ENCODE measurements around the gene COLEC11. TPM values are rescaled to one million over a fixed set of nuclear protein-coding genes. Genes with fewer than 3 reads are reported as not detected.

COLEC11 gene
- total RNA-seq: 0.37 and 0.59 TPM in 2 replicates

DNA sequence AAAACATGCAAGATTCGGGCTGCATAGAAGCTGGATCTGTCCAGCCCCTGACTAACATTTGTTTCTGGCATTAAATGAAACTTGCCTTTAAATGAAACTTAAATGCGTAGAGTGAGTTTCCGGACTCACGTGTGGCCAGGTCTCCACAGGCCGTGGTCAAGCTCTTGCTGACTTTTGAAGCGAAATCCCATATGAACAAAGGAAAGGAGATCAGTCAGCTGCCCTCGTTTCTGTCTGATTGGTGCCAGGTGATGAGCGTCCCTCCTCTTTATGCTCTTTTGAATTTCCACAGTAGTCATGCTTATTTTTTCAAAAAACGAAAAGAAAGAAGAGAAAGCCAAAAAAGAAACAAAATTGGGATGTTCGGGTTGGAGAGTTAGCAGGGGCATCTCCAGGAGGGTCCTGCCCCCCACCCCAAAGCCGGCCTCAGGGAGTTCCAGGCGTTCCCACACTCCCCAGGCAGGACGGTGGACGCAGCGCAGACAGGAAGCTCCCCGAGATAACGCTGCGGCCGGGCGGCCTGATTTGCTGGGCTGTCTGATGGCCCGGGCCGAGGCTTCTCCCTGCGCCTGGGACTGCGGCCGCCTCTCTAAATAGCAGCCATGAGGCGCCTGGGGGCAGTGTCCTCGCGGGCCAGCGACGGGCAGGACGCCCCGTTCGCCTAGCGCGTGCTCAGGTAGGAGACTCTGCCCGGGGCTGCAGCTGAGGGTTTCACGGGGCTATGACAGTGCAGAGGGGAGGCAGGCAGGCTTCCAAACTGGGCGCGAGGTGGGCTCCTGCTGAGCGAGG, at the start of gene COLEC11:
Gene COLEC11, plus strand, starts transcription at position 620 of the 789 bp plus-strand sequence. CDS start 9,229 bp downstream, outside the sequence.

DNA sequence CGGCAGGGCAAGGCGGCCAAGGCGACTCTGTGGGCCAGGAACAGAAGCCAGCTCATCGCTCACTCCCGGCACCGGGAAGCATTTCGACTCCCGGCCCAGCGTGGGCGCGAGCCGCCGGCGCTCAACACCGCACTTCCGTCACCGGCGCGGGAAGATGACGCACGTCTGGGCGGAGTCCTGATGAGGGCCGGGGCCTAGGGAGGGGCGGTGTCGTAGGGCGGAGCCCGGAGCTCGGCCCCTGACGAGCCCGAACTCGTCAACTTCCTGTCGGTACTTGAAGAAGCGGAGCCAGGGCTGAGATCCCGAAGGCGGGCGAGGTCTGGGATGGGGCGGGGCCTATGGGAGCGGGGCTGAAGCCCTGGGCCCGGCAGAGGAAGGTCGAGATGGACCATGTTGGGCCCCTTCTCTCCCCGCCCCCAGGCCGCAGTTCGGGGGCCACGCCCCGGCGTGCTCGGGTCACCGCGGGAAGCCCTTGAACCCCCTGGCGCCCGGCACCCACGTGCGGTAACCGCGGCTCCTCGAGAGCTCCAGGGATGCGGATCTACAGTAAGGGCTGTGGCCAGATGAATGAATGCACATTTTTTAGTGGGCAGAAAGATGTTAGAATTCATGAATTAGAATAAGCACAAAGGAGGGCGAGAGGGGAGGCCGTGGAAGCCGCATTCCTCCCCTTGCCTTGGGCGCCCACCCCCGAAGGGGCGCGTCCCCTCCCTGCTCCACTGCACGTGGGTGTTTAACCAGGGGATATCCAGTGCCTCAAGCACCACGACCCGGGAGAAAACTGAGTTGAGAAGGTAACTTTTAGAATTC, 36.5 kb upstream of the COLEC11 start, which contains the start of gene RNASEH1:
Gene RNASEH1, minus strand, starts transcription at position 129 of the 810 bp plus-strand sequence. Its CDS starts 73 bp downstream, at position 56.

DNA sequence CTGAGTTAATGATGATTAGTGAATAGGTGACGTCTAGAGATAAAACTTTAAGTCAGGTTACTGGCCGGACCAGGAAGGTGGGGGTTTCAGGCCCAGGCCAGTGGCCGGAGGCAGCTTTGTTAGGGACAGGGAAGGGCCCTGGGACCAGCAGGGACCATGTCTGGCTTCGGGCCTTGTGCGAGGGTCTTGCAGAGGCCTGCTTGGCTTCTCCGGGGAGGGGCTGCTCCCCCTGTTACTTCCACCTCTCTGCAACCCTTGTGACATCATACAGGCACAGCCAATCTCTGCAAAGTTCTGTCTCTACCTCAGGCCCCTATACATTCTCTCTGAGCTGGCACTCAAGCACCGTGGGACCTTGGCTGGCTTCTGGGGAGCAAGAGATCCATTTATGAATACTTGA, 63.0 kb downstream of the COLEC11 start, which contains the start of gene ALLC:
Gene ALLC, plus strand, starts transcription at position 320 of the 400 bp plus-strand sequence. CDS start 12,958 bp downstream, outside the sequence.

Small RNA genes lying within 50 kb of the gene (small RNA-seq; reads per million reads assigned to genes)
- not detected for gene TMSB4XP2

Other genes starting within 250 kb of the COLEC11 start
- gene EIPR1, start 217.3 kb upstream of the COLEC11 start, total RNA-seq: 34.2 and 34.5 TPM in 2 replicates
- 66.9 and 80.0 TPM in 2 replicates for gene TRAPPC12, start 215.4 kb upstream of the COLEC11 start, total RNA-seq
- 43.7 and 45.2 TPM in 2 replicates for gene ADI1, start 75.6 kb upstream of the COLEC11 start, total RNA-seq
- gene RNASEH1, start 36.8 kb upstream of the COLEC11 start, total RNA-seq: 26.1 and 38.5 TPM in 2 replicates
- gene RPS7, start 19.9 kb upstream of the COLEC11 start, total RNA-seq: 1,235 and 1,705 TPM in 2 replicates
- gene ALLC, start 63.1 kb downstream of the COLEC11 start, total RNA-seq: not detected in 2 replicates
- gene DCDC2C, start 108.5 kb downstream of the COLEC11 start, total RNA-seq: not detected in 2 replicates

Data from subcutaneous preadipocyte (primary cell).